Heart left ventricle (tissue), 13 donors: ENCODE measurements around the gene ACP7.

Source experiments
- POLR2A ChIP-seq, 2 donors: fragments of 450-650 bp; IDR thresholded peaks; one replicate each; pipeline ENCODE4 v1.6.1; 2017; ENCODE audit warnings: antibody characterized with exemption in 2 of 2, mild to moderate bottlenecking in 2 of 2, moderate library complexity in 2 of 2
- TF ChIP-seq, protein P1 (sequence below), 12 donors: fragments of 200-600 bp; sonication (generic) in 4 of 12; IDR thresholded peaks; one replicate each; pipeline versions ENCODE4 v1.5.0 to v1.8.0; 2018 to 2022; ENCODE audit warnings: antibody characterized with exemption in 12 of 12, mild to moderate bottlenecking in 5 of 12
- donor health status: ischemic (EF 13 %, LVEDD 7.1; RV severe dilation, severe dysfunction).
- donor health status: DM: no; HTN: yes; CAD: no.
- donor health status: DM: no; HTN: no; CAD: no.
- donor health status: ischemic (EF 25% LVEDD 6.9; RV normal size, moderate dysfunction).
- donor health status: ischemic (EF 25% LVEDD 5.7; RV mildly dilated, moderate dysfunction).
- donor health status: ischemic (EF 35%, LVEDD 5.7; RV mildly dilated, moderate dysfunction).
- donor health status: nonischemic (EF 11% LVEDD 7.7; RV severe dilation, severe dysfunction).
- donor health status: DM: yes; HTN: yes; CAD: no.
- donor health status: PGD.
- donor health status: ischemic (EF 29% LVEDD 5.4; RV normal size, mild dysfunction).
- donor health status: nonischemic (EF 23%, LVEDD 6.1; RV moderate dilation, normal function).

DNA sequence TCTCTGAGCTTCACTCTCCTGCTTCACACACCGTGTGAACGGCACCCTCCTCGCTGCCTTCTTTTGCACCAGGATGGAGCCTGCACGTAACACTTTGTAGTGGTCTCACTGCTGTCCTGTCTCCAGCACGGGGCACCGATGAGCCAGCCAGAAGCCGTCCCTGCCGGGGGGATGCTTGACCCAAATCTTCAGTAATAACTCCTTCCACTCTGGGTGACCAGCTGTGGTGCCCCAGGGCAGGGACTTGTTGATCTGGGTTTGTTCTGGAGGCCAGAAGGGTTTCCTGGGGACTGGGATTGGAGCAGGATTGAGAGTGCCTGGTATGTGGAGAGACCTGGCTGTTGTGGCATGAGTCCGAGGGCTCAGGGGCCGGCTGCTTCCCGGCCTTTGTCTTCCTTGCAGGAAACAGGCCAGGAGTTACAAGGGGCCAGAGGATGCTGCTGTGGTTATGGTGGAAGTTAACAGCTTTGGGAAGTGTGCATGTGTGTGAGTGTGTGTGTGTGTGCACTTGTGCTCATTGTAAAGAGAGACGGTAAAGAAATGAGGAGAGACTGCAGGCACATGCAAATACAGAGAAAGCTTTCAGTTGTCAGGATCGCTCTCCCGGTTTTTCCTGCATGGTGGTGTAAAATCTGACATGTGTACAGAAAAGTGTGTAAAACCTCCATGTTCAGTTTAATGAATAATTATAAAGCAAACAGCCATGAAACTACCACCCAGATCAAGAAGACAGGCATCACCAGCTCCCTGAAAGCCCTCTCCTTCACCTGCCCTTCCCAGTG, 60.3 kb downstream of the ACP7 start:
- TF ChIP-seq POLR2A (IDR thresholded peaks at IDR 0.05) = no peak
- TF ChIP-seq, protein P1, sequence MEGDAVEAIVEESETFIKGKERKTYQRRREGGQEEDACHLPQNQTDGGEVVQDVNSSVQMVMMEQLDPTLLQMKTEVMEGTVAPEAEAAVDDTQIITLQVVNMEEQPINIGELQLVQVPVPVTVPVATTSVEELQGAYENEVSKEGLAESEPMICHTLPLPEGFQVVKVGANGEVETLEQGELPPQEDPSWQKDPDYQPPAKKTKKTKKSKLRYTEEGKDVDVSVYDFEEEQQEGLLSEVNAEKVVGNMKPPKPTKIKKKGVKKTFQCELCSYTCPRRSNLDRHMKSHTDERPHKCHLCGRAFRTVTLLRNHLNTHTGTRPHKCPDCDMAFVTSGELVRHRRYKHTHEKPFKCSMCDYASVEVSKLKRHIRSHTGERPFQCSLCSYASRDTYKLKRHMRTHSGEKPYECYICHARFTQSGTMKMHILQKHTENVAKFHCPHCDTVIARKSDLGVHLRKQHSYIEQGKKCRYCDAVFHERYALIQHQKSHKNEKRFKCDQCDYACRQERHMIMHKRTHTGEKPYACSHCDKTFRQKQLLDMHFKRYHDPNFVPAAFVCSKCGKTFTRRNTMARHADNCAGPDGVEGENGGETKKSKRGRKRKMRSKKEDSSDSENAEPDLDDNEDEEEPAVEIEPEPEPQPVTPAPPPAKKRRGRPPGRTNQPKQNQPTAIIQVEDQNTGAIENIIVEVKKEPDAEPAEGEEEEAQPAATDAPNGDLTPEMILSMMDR (IDR thresholded peaks at IDR 0.05) = no peak
